Stimulated activated CD4-positive, alpha-beta T cell treated with anti-CD3 and anti-CD28 coated beads, Interleukin-15, amount 100 ng/mL, for 1 hour (primary cell): ENCODE measurements around the gene P2RY13.

Experiments used
- DNase-seq, 2 donors: peaks; one replicate each; pipeline ENCODE4 v3.0.0-alpha.2; 2020; ENCODE audit warnings: low read depth in 1 of 2, low spot score in 1 of 2

Gene P2RY13

GRCh38 chr3:151297429-151297828, 31.9 kb downstream of the P2RY13 start:
- DNase-seq = no peak

DNA sequence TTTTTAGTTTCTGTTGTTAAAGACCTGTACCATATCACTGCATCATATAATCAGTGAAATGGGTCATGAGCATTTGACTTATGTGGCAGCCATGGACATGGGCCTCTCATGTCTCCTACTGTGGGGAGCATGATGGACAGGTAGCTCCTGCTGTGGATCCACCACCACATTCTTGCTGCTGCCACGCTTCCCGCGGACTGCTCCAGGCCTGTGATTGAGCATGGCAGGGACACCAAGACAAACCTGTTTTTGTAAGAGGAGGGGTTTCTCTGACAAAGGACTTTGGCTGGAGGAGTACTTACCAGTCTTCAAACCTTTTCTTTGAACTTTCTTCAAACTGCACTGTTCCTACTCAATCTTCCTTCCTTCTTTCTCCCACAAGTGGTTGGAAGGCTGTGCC, 33.1 kb downstream of the P2RY13 start:
- no peak for DNase-seq

- no peak for DNase-seq
Observed at GRCh38 chr3:151293127-151293526, 36.2 kb downstream of the P2RY13 start.

- DNase-seq = no peak
Observed at GRCh38 chr3:151290673-151291072, 38.7 kb downstream of the P2RY13 start.

- no peak for DNase-seq
Observed at GRCh38 chr3:151289445-151289844, 39.9 kb downstream of the P2RY13 start.

GRCh38 chr3:151285940-151286339, 43.4 kb downstream of the P2RY13 start:
- no peak for DNase-seq

DNA sequence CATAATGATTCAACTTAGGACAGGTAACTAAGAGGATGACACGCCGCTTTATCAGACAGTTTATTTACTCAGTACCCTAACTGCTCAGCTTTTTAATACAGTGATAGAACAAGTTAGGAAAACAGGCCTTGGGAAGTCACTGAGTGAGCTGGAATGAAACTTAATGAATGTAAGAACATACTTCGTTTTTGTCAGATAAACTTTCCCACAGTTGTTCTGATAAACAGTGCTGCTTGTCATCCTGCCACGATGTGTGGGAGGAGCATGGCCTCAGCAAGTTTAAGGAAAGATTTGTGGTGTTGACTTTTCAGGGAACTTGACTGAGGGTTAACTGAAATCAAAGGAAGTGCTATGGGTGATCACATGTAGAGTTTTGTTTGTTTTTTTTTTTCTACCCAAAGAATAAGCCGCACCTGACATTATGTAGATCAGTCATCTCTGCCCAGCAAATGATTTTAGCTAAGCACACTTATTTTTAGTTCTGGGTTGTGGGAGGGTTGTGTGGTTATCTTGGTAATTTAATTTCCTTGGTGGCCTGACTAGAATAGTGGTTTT, 45.4 kb downstream of the P2RY13 start:
- no peak for DNase-seq

GRCh38 chr3:151283387-151283786, 46.0 kb downstream of the P2RY13 start:
- no peak for DNase-seq

DNA sequence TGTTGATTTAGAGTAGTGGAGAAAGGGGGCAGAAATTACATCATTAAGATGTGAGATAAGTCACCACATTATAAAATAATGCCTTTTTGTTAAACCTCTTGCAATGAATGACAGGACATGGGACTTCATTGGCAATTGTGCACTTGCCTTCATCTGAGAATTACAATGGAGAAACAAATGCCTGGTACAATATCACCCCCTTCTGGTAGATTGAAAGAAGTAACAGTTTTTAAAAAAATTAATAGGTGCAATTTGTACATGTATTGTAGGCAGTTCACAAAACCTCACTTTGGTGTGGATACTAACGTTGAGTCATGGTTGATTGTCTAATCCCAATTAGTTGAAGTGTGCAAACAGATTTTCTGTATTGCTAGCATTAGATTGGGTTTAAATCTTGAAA, 46.4 kb downstream of the P2RY13 start:
- no peak for DNase-seq

DNA sequence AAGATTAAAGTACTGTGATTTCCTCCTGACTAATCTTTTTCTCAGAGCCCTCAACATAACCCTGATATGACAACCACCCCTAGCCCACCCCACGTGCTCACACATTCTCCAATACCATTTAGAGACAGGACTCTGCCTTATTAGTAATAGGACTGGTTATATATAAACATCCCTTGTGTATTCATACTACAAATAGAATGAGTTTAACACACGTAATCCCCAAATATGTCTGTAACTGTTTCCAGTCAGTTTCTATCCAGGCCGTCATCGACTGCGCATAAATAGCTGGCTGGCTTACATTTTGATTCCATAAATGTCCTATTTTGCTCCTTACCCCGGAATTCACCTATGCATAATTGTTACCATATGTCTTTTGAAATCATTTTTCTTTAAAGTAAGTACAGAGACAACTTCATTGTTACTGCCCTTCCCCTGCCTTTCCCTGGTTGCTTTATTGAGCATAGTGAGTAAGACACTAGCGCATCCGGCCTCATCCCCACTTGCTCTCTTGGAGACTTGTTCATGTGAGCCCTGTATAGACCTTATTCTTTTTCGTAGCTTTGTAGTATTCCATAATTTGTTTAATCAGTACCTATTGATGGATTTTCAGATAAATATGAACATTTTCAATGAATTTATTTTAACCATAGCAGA, 47.6 kb downstream of the P2RY13 start:
- no peak for DNase-seq

- no peak for DNase-seq
Observed at GRCh38 chr3:151278230-151278629, 51.1 kb downstream of the P2RY13 start, which contains the start of gene P2RY14. TSS of gene P2RY14 (minus strand) at chr3:151278542. CDS start at chr3:151214316, 64,226 bp downstream.

DNA sequence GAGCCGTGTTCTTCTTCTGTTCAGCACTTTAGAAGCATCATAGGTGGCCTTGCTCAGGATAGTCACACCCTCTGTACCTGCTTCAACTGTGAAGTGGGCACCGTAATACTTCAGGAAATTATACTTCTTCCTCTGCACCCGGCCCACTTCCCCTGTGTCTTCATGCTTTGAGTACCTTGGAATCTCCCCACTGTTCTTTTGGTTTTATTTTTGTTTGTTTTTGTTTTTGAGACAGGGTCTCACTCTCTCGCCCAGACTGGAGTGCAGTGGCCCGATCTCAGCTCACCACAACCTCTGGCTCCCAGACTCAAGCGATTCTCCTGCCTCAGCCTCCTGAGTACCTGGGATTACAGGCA, 52.7 kb downstream of the P2RY13 start:
- DNase-seq = no peak
